GM19193 (cell line): ENCODE data around the gene LANCL2.

Source experiments
- POLR2A ChIP-seq: IDR thresholded peaks from 4 replicates; pipeline ENCODE4 v1.6.1; 2011; ENCODE audit not compliant: insufficient read depth, insufficient read length; ENCODE audit errors: extremely low read depth

LANCL2 gene

DNA sequence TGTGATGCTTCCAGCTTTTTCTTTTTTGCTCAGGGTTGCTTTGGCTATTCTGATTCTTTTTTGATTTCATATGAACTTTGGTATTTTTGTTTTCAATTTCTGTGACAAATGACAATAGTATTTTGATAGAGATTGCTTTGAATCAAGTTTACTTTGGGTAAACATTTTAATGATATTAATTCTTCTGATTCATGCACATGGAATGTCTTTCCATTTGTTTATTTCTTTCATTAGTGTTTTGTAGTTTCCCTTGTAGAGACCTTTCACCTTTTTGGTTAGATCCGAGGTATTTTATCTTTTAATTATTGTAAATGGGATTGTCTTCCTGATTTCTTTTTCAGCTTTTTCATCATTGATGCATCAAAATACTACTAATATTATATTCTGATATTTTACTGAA, 93.2 kb downstream of the LANCL2 start:
- TF ChIP-seq POLR2A = no peak

DNA sequence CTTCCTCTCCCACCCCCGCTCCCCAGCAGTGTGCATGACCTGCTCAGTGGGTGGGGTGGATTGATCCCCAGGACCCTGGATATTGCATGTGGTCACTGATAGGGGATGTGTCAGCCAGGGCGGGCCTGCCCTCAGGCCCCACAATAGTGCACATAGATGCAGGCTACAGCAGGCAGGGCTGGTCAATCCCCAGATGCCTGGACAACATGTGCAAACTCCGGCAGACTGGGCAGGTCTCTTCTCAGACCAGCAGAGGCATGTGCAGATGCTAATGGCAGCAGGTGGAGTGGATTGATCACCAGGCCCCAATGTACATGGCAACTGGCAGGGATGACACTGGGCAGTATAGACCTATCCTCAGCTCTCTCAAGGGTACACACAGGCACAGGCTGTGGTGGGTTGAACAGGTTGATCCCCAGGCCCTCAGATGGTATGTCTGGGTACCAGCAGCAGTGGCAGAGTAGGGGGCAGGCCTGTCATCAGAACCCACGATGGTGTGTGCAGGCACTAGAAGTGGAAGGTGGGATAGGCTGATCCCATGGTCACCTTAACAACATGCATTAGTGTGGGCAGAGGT, 98.6 kb downstream of the LANCL2 start:
- TF ChIP-seq POLR2A = no peak

DNA sequence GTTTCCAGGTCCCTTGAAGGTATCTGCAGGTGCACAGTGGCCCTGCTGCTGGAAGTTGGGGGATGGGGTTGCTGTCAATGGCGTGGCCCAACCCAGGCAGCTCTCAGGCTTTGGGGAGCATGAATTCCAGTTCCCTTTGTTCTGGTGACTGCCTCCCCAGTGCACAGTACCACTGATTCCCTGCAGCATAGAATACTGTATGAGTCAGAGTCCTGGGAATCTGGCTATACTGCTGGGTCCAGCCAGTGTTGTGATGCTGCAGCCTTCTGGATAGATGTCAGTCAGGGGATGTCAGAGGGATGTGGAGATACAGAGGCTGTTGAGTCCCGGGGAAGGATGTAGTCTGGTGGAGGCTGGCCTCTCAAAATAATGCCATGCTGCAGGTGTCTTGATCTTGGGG, 99.3 kb downstream of the LANCL2 start:
- TF ChIP-seq POLR2A = no peak

DNA sequence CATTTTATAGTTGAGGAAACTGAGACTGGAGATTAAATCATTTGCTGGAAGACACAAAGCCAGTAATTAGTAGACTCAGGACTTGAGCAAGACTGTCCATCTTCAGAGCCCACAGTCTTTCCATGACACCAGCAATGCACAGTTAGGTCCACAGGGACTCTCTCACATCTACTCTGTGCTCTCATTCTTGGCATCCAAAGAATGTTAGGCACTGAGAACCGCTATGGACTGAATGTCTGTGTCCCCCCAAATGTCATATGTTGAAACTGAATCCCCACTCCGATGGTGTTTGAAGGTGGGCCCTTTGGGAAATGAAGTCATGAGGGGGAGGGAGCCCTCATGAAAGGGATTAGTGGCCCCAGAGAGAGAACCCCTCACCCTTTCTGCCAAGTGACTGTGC, 100.6 kb downstream of the LANCL2 start:
- no peak for TF ChIP-seq POLR2A

DNA sequence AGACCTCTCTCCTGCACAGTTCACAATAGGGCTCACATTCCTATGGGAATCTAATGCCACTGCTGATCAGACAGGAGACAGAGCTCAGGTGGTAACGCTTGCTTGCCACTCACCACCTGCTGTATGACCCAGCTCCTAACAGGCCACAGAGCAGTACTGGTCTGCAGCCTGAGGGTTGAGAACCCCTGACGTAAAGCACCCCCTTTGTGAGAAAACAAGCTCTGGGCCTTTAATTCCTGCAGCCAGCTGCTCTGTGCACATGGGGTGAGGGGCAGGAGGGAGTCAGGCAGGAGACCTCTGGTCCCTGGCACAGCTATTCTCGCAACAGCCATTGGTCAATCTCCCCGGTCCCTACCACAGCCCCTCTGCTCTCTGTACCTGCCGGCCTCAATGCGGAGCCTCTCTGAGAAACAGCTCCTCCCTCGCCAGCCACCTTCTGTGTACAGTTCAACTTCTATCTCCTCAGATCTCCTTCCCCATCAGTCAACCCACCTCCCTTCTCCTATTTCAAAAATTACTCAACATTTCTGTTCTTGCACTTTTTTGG, 102.0 kb downstream of the LANCL2 start:
- TF ChIP-seq POLR2A = no peak

DNA sequence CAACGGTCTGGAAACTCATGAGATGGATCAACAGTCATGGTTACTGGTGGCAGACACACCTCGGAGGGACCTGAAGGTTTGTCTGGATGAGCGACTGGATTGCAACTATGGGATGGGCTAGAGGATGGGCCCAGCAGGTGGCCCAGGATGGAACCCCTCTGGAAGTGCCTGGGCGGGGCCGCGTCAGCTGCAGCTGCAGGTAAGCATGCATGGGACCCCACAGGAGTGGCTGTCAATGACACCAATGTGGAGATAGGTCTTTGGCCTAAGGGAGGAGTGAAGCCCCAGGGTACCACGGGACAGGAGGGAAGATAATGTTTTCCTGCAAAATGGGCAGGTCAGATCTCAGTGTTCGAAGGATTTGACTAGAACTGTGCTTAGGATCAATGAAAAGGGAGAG, 103.4 kb downstream of the LANCL2 start:
- no peak for TF ChIP-seq POLR2A

DNA sequence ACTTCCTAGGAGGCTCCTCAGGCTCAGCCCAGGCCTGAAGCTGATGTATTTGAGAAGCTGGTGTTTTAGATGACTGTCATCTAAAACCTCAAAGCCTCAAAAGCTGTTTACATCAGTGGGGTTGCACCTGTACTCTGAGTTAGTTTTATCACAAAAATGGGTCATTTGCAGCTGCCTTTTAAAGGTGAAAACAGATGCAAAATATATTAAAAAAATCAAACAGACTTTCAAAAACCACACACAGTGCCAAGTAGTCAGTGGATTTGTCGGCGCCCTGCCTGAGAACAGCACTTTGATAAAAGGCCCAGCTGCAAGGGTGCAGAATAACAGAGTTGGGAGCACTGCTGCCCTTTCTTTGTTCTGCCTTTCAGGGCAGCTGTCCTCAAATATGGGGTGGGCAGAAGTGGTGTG, 104.1 kb downstream of the LANCL2 start:
- TF ChIP-seq POLR2A = no peak

DNA sequence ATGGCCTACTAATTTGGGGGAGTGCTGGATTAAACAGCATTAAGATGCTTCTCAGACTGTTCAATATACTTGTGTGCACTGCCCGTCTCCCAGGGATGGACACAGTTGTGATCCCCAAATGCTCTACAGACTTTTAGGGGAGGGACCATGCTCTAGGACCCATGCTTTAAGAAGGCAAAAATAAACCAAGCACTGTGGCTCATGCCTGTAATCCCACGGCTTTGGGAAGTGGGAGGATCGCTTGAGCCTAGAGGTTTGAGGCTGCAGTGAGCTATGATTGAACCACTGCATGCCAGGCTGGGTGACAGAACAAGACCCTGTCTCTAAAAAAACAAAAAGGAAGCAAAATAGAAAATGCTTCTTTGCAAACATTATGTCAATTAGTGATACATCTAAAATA, 104.6 kb downstream of the LANCL2 start:
- TF ChIP-seq POLR2A = no peak

DNA sequence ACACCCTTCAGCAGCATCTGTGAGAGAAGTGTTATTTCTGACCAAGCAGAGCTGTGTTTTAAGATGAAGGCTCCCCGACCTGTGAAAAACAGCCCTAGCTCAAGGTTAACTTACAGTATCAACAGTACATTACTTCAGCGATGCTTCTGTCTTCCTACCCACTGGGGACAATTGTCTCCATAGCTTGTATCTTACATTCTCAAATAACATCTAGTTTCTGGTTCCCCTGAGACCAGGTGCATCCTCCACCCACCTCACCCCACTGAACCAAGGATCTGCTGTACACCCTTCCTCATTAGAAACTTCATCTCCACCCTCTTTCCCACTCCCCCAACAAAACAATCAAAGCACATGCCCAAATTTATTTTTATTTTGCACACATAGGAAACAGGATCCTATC, 105.1 kb downstream of the LANCL2 start:
- no peak for TF ChIP-seq POLR2A

DNA sequence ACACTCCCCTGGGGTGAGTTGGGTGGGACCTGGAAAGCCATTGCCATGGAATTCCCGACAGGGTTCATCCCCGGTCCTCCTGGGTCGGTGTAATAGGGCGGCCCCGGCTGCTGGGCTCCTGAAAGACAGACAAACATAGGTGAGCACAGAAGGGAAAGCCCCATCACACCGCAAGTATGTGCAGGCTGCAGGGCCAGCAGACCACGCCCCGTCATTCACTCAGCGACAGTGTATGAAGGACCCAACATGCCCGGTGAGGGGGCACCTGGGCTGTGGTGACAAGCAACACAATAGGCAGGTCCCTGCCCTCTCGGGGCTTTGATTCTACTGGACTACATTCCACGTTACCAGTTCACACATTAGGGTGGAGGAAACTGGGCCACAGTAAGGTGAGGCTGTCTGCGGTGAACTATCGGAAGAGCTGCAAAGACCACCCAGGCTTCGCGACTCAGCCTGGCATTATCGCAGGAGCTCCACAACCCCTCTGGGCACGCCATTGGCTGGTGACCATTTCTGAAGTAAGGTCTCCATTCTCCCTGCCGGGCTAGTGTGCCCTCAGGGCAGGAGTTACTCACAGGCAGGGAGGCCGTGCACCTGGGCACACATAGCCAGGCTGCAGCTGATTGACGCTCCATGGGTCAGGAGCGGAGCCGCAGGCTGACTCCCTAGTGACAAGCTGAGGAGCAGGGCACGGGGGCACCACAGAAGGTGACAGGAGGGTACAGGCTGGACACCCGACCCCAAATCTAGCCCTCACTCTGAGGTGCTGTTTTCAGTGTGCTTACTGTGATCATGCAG, 108.0 kb downstream of the LANCL2 start:
- TF ChIP-seq POLR2A = no peak

DNA sequence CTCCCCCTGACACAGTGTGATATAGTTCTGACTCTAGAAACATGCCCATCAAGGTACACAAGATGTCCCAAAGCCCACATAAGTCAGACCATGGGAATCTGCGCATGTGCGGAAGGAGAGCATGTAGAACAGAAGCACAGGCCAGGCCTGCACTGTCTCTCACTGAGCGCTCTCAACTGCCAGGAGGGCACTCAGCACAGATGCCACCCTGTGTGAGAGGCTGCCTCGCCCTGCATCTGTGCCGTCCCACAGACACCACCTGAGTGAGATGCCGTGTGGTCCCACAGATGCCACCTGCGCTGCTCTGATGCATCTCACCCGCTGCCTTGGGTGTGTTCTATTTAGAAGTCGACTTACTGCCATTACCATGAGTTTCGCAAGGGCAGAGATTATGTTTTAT, 108.8 kb downstream of the LANCL2 start:
- no peak for TF ChIP-seq POLR2A

DNA sequence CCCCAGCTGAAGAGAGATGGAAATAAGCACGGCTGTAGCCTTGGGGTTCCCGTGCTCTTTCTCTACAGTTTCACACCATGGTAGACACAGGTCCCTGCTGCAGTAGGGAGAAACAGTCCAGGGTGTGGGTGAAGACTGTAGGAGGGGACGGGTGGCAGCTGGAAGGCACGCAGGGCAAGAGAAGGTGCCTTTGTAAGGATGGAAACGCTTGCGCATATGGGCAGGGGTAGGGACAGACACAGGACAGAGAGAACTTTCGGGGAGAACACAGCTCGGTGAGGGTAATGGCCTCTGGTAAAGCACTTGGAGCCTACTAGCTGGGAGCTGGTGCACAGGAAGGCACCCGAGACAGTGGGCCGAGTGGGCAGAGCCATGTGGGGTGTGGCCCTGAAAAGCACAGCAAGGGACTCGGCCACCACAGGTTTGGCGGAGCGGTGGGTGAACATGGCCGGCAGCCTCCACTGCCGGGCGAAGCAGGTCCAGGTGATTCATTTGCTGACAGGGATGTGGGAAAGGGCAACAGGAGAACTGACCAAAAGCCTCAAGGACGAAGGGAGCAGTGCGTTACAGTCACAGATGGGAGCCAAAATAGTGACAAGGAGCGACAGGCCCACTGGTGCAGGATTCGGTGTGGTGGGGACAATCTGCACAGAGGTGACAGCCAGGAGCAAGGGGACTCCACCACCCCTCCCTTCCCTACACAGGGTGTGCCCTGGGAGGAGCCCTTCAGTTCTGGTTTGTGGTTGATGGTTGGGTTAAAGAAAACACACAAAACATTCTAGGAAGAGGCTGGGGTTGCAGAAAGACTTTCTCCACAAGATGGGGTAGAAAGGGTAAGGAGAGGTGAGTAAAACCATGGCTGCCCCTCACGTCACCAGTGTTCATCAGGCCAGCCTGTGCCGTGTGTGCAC, 110.1 kb downstream of the LANCL2 start:
- TF ChIP-seq POLR2A = no peak

DNA sequence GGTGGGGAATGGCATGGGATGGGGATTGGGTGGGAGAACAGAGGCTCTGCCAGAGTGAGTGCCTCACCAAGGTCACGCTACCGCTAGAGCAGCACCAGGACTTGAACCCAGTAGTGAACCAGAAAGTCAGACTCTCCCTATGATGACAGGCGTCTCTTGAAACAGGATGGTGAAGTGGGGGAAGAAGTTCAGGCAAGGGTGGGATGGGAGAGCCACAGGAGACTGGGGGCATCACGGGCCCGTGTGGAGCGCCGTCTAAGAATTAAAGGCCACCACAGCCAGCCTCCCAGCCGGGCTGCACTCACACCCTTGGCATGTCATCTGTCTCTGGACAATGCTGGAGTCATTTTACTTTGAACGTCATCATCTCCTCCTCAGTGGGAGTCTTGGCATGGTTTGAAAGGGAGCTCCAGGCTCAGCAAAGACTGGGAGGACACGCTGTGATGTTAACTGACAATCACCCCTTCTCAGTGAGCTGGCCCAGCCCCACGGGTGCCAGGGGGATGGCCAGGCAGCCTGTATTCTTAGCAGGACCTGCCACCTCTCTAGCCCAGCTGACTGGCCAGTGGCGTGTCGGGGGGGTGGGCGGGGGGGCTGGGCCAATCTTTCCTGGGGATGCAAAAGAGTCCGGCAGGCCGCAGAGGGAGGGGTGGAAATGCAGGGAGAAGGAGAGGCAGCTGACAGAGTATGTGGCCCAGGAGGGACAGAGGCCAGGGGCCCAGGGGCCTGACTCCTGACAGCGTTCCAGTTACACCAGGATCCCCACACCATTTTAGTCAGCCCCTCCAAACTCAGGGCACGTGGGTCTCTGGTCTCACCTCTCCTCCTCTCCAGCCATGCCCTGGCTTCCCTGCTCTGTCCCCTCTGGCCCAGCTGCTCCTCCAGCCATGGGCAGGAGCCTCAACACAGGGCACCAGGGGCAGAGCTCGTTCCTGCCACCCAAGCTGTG, 111.0 kb downstream of the LANCL2 start:
- peak; percentile 9 for TF ChIP-seq POLR2A
